Measurements from ENCODE around the gene PWP2.
A peak's percentile ranks its signal among the peaks of the same experiment; 100 is the strongest.
"Not testable (repeated sequence)": the region's sequence is repeated elsewhere in the genome, so short reads cannot be mapped to it uniquely, and the experiment has no call there.

PWP2 gene

GRCh38 chr21:44107026-44107501 is at the start of gene PWP2:
Gene PWP2, plus strand, starts transcription at chr21:44107399. Its CDS starts 18 bp downstream, at chr21:44107417.
- DNase-seq: not testable (repeated sequence)

DNA sequence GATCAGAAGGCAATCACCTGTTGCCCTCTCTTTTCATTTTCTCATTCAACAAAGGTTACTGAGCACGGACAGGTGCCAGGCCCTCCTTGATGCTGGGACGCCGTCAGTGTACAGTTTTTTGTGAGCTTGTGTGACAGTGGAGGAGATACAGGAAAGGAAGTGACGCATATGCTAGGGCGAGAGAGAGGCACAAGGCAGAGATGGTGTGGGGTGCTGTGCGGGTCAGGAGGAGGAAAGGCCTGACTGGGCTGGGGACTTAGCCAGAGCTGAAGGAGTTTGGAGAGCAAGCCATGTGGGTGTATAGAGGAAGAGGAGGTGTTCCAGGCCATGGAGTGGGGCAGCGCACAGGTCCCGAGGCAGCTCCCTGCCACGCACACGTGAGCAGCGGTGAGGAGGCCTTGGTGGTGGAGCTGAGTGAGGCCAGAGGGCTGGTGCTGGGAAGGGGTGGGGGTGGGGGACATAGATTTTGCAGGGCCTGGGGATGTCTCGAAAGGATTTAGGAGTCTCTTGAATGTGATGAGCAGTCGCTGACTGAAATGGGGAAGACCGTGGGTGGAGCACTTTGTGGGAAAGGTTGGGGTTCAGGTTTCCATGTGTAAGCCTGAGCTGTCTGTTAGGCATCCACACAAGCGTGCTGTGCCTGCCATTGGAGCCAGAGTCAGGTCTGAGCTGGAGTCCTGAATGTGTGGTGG is 49.1 kb upstream of the PWP2 start:
- DNase-seq: no peak

GRCh38 chr21:44058652-44058964 is 48.6 kb upstream of the PWP2 start:
- no peak for DNase-seq

DNA sequence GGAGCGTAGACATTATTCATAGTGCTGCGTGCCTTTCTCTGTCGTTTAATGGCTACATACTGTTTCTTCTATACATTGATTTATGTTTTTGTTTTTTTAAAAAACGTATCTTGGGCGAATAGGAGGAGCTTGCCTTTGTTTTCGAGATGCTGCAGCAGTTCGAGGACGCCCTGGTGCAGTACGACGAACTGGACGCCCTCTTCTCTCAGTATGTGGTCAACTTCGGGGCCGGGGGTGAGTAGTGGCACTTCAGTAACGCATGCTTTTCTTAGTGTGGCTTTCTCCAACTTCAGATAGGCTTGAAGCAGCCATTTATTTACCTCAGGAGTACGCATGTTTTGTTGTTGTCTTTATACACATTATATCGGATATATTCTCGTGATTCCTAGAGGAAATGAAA is 48.2 kb upstream of the PWP2 start:
- DNase-seq: no peak

DNA sequence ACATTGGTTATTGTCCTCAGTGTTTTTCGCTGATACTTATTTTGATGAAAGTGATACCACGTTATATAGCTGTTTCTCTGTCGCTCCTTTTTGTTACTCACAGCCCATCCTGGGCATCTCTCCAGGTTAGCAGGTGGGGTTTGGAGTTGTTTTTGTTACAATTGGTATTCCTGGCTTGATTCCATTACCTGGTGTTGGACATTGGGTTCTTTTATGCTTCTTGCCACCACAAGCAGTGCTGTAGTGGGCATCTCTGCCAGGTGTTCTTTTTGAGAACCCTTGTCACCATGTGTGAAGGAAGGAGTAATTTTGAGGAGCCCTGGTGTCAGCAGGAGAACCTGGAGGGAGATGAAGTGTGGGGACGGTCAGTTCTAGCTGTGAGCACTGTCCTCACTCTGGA is 47.5 kb upstream of the PWP2 start:
- DNase-seq: peak in 1 of 2 experiments; percentile 58

DNA sequence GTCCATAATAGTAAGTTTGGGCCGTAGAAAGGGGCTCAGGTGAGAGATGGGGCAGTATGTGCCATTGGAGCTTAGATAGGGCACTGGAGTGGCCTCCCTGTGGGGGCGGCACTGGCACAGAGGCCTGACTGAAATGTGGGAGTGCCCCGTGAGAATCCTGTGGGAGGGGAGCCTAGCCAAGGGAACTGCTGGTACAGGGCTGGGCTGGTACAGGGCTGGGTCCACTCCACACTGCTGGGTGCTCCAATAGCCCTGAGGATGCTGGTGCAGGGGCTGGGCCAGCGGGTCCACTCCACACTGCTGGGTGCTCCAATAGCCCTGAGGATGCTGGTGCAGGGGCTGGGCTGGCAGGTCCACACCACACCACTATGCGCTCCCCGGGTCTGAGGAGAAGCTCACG is 44.8 kb upstream of the PWP2 start:
- no peak for DNase-seq

GRCh38 chr21:44063151-44063912 is 43.9 kb upstream of the PWP2 start:
- DNase-seq: no peak

GRCh38 chr21:44064852-44065403 is 42.3 kb upstream of the PWP2 start:
- no peak for DNase-seq

DNA sequence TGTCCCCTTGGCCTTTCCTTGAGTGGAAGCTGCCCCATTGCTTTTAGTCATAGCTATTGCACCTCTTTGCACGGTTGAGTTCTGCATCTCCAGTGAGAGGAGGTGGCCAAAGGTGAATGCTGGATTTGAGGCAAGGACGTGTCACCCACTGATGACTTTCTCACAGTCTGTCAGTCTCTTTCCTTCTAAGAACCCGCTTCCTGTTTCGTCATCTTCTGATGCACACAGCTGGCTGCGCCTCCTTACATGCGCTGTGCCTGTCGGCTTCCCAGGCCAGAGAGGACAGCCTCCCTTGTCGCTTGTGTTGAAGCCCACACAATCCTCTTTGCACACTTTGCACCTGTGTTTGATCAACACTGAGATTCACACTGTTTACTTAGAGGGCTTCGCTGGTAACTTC is 41.8 kb upstream of the PWP2 start:
- DNase-seq: no peak

GRCh38 chr21:44066116-44066515 is 41.1 kb upstream of the PWP2 start:
- DNase-seq: no peak

- DNase-seq: no peak
Measured at GRCh38 chr21:44067011-44067839, 40.0 kb upstream of the PWP2 start.

DNA sequence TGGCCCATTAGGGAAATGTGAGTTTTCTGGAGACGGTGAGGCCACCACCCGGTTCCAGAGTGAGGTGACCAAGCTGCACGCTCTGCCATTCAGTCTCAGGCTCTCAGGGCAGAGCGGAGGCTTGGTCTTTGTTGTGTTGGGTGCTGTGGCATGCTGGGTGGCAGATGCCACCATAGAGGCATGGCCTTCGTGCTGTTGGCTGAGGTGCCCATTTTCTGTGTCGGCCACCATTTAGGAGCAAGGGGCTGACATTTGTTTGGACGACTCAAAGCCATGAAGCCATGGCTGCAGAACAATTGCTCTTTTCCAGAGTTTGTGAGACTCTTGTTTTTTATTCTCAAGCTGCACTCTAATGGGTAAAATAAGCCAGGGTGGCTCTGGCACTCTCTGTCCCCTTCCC is 36.8 kb upstream of the PWP2 start:
- no peak for DNase-seq

- no peak for DNase-seq
Measured at GRCh38 chr21:44071359-44072104, 35.7 kb upstream of the PWP2 start.

- no peak for DNase-seq
Measured at GRCh38 chr21:44072111-44072510, 35.1 kb upstream of the PWP2 start.

DNA sequence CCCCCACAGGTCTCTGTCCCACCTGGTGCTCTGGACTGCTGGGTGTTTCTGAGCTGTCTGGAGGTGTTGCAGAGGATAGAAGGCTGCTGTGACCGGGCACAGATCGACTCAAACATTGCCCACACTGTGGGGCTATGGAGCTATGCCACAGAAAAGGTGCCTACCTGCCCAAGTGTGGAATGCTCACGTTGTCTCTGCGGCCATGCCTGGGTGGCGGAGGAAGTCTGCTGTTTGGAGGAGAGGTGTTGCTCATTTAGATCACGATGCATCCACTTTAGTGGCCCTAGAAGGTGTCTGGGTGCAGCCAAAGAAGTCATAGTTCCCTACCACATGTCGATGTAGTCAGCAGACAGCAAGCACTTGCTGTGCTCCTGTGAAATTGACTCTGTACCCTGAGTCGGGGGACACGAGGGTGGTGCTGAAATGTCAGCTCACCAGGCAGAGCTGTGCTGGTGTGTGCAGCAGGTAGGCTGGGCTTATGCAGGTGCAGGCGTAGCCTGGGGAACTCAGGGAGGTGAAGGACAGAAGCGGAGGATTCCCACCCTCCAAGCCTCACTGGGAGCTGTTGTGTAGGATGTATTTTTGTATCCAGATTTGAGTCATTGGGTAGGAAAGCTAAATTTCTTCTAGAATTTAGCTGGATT is 32.8 kb upstream of the PWP2 start:
- no peak for DNase-seq

DNA sequence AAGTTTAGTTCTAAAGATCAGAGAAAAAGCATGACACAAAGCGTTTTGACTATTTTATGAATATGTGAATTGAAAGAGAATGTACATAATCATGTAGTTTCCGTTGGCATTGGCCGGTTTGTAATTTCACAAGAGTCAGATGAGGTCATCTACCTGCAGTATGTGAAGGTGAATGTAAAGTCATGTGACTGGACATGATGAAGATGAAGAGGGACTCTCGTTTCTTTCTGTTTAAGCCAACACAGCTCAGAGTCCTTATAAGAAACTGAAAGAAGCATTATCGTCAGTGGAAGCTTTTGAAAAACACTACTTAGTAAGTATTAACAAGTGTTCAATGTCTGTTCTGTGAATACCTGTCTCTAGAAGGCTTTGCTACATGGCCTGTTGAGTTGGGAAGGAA is 30.9 kb upstream of the PWP2 start:
- no peak for DNase-seq

GRCh38 chr21:44078411-44078981 is 28.7 kb upstream of the PWP2 start:
- no peak for DNase-seq

DNA sequence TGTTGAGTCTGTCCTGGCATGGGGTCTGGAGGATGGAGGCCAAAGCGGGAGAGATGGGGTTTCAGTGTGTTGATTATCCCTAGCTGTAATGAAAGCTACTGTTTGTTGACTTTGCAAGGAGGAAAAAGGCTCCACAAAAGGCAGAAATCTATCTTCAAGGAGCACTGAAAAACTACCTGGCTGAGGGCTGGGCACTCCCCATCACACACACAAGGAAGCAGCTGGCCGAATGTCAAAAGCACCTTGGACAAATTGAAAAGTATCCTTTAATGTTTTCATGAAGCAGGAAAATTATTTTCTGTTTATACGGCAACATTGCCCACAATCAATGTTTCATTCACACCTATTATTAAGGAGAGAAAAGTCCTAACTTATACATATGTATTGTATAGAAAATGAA is 27.8 kb upstream of the PWP2 start:
- DNase-seq: no peak

DNA sequence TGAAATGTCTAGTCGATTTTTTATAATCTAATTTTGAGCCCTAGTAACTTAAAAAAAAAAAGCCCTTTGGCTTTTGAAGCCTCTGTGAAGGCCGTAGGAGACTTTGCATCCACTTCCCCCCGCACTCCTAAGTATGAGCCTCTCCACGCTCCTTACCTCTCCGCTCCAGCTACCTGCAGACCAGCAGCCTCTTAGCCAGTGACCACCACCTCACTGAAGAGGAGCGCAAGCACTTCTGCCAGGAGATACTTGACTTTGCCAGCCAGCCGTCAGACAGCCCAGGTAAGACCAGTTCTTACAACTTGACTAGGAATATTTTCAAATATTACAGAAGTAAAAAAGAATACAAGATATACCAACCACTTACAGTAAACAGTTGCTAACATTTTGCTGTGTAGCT is 27.4 kb upstream of the PWP2 start:
- no peak for DNase-seq

- DNase-seq: no peak
Measured at GRCh38 chr21:44082648-44083440, 24.4 kb upstream of the PWP2 start.
